Measurements from ENCODE around the gene ALS2CL. TPM values are rescaled to one million over a fixed set of nuclear protein-coding genes. Genes with fewer than 3 reads are reported as not detected.

The ALS2CL gene
- total RNA-seq, 2 donors from 2014 or later: 0.11 TPM; not detected in 1

- Mint-ChIP-seq H3K9me3 (no peaks in the 10 kb centered on the region), H3K4me1 (ENCODE audit: low read depth in 2 of 2) (no peaks in the 10 kb centered on the region), H3K27me3 (no peaks in the 10 kb centered on the region), H3K36me3 (no peaks in the 10 kb centered on the region), H3K4me3 (no peak overlapping the region), H3K27ac (no peak overlapping the region)
- no peak for DNase-seq (ENCODE audit: low spot score)
- no peak for ATAC-seq
Observed at GRCh38 chr3:46664971-46665762, 28.3 kb downstream of the ALS2CL start.

GRCh38 chr3:46664188-46664970, 29.1 kb downstream of the ALS2CL start:
- H3K36me3 Mint-ChIP-seq: no peaks in the 10 kb centered on the region
- no peaks in the 10 kb centered on the region for H3K27me3 Mint-ChIP-seq
- H3K4me3 Mint-ChIP-seq: no peak overlapping the region
- no peak overlapping the region for H3K27ac Mint-ChIP-seq
- DNase-seq (ENCODE audit: low spot score) (no peak), ATAC-seq (no peak)
- H3K9me3 Mint-ChIP-seq: no peaks in the 10 kb centered on the region
- H3K4me1 Mint-ChIP-seq (ENCODE audit: low read depth in 2 of 2): no peaks in the 10 kb centered on the region

DNA sequence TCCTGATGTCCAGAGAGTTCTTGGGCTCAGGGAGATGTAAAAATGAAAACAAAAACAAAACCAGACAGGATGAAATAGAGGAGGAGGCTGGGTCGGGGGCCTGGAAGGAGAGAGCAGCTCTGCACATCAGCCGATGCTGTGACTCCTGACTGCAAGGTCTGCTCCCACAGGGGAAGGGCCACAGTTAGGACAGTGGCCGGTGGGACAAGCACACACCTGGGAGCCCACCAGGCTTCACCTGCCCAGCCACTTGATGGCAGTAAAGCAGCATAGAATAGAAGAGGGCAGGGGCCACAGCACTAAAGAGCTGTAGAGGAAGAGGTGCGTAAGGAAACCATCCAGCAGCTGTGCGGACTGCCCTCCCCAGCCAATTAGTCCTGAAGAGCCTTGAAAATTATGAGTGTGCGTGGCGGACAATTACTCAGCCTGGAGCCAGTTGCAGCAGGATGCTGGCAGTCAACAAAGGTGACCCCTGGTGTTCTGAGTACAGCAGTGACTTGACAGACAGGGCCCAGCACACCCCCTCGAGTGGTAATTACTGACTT, 29.8 kb downstream of the ALS2CL start:
- H3K36me3 Mint-ChIP-seq: no peaks in the 10 kb centered on the region
- no peaks in the 10 kb centered on the region for H3K4me1 Mint-ChIP-seq (ENCODE audit: low read depth in 2 of 2)
- H3K27ac Mint-ChIP-seq: no peak overlapping the region
- H3K4me3 Mint-ChIP-seq: no peak overlapping the region
- H3K27me3 Mint-ChIP-seq: no peaks in the 10 kb centered on the region
- DNase-seq (ENCODE audit: low spot score) (no peak), ATAC-seq (no peak)
- no peaks in the 10 kb centered on the region for H3K9me3 Mint-ChIP-seq

DNA sequence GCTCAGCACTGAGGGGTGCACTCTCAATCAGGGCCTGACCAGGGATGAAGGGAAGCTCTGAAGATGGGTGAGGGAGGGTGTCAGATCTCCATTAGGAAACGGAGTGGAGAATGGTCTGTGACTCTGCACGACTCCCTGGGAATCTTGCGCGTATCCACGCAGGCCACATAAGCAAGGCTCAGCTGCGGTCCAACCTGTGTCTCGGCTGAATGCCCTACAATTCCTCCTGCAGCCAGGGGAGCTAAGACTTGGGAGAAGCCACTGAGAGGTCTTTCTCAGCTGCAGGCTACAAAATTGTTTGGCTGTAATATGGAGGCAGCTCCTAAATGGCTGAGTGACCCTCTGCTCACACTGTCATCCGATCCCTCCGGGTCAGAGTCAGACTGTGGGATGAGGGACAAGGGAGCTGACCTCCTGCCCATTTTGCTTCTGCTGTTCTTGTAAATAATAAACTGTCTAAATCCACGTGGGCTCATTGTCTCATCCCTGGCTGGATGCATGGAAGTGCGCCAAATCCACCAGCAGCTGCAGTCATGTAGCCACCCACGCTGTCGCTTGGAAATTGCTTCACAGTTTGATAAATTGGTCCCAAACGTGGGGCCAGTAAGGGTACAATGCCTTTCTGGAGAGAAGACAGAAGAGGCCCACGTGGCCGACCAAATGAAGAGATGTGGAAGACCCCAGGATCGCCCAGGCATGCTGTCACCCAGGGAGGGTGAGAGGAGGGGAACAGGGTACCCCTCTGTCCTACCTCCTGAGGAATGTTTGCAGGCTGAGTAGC, 30.5 kb downstream of the ALS2CL start:
- ATAC-seq (no peak), DNase-seq (ENCODE audit: low spot score) (no peak)
- H3K4me1 Mint-ChIP-seq (ENCODE audit: low read depth in 2 of 2): no peaks in the 10 kb centered on the region
- H3K9me3 Mint-ChIP-seq: no peaks in the 10 kb centered on the region
- no peak overlapping the region for H3K27ac Mint-ChIP-seq
- H3K4me3 Mint-ChIP-seq: no peak overlapping the region
- no peaks in the 10 kb centered on the region for H3K36me3 Mint-ChIP-seq
- no peaks in the 10 kb centered on the region for H3K27me3 Mint-ChIP-seq

GRCh38 chr3:46661776-46662766, 31.4 kb downstream of the ALS2CL start:
- no peak for DNase-seq (ENCODE audit: low spot score)
- Mint-ChIP-seq H3K27ac (no peak overlapping the region), H3K9me3 (no peaks in the 10 kb centered on the region), H3K4me3 (no peak overlapping the region), H3K36me3 (no peaks in the 10 kb centered on the region), H3K4me1 (ENCODE audit: low read depth in 2 of 2) (no peaks in the 10 kb centered on the region), H3K27me3 (no peaks in the 10 kb centered on the region)
- no peak for ATAC-seq

DNA sequence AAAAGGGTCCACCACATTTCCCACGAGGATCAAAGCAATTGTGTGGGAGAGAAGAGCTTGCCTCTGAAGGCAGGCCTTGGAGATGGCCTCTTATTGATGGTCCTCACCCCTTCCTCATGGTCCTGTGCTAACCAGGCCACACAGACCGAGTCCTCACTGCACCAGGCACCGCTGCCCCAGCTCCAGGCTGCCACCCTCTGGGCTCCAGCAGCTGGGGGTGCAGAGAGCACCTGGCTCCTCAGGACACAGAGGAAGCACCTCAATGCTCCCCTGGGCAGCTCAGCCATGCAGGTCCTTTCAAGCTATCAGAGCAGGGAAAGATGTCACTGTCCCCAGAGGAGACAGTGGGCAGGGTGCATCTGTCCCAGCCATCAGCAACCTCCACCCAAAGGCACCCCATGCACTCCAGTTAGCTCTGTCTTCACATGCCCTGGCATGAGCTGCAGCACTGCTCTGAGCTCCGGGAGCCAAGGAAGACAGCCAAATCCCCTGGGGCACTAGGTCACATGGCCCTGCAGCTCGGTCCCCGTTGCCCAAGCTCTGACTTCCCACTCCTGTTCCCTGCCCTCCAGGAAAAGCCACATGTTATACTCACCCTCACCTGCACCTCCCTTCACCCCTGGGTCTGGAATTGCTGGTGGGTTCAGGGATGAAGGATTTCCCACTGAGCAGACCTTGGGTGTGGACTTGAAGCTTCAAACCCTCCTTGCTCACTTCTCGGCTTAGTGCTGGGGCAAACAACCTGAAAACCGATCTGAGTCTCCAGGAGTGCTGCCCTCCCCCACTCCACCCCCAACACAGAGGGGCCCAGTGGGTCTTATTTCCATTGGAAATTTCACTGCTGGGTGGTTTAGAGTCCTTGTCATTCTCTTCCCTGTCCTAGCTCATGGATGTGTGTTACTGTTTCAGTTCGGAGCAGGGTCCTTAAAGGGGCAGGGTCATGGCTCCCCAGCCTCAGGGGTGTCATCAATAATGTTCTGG, 32.6 kb downstream of the ALS2CL start:
- ATAC-seq (no peak), DNase-seq (ENCODE audit: low spot score) (no peak)
- no peak overlapping the region for H3K27ac Mint-ChIP-seq
- H3K4me1 Mint-ChIP-seq (ENCODE audit: low read depth in 2 of 2): no peaks in the 10 kb centered on the region
- peaks cover 0 to 2% of the 10 kb centered on the region in 2 donors for H3K27me3 Mint-ChIP-seq
- H3K9me3 Mint-ChIP-seq: no peaks in the 10 kb centered on the region
- H3K36me3 Mint-ChIP-seq: no peaks in the 10 kb centered on the region
- H3K4me3 Mint-ChIP-seq: no peak overlapping the region

GRCh38 chr3:46660003-46660402, 33.5 kb downstream of the ALS2CL start:
- Mint-ChIP-seq H3K4me1 (ENCODE audit: low read depth in 2 of 2) (no peaks in the 10 kb centered on the region), H3K36me3 (no peaks in the 10 kb centered on the region), H3K27ac (no peak overlapping the region), H3K4me3 (no peak overlapping the region), H3K9me3 (no peaks in the 10 kb centered on the region), H3K27me3 (peaks cover 5 to 8% of the 10 kb centered on the region in 2 donors)
- DNase-seq (ENCODE audit: low spot score): no peak
- ATAC-seq: no peak

- ATAC-seq (no peak), DNase-seq (ENCODE audit: low spot score) (no peak)
Observed at GRCh38 chr3:46659285-46659684, 34.2 kb downstream of the ALS2CL start.

DNA sequence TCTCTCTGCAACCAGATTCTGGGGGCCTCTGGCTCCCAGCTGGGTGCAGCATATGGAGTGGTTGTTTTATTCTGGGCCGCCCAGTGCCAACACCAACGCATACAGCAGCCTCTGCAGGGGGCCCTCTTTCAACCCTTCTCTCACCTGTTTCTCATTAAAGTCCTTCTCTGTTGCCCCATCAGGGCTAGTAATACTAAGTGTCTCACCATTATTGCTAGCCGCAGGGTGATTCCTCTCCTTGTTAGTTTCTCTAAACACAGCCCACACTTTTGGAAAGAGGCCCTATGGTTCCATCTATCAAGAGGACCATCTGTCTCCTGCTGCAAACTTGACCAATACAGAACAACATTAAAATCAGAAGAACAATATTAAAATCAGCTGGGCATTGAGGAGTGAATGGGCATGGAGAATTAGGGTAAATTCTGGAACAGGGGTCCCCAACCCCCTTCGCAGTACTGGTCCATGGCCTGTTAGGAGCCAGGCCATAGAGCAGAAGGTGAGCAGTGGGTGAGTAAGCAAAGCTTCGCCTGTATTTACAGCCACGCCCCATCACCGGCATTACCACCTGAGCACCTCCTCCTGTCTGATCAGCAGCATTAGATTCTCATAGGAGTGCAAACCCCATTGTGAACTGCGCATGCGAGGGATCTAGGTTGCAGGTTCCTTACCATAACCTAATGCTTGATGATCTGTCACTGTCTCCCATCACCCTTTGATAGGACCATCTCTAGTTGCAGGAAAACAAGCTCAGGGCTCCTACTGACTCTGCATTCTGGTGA, 36.5 kb downstream of the ALS2CL start:
- no peak for DNase-seq (ENCODE audit: low spot score)
- H3K27ac Mint-ChIP-seq: no peak overlapping the region

More at GRCh38 chr3:46659285-46659684, 34.2 kb downstream of the ALS2CL start:
- Mint-ChIP-seq H3K27ac (no peak overlapping the region), H3K27me3 (peaks cover 11 to 12% of the 10 kb centered on the region in 2 donors), H3K9me3 (no peaks in the 10 kb centered on the region), H3K4me3 (no peak overlapping the region), H3K4me1 (ENCODE audit: low read depth in 2 of 2) (no peaks in the 10 kb centered on the region), H3K36me3 (no peaks in the 10 kb centered on the region)

GRCh38 chr3:46655271-46655670, 38.2 kb downstream of the ALS2CL start:
- no peak overlapping the region for H3K4me3 Mint-ChIP-seq
- no peaks in the 10 kb centered on the region for H3K9me3 Mint-ChIP-seq
- H3K4me1 Mint-ChIP-seq (ENCODE audit: low read depth in 2 of 2): no peaks in the 10 kb centered on the region
- DNase-seq (ENCODE audit: low spot score) (no peak), ATAC-seq (no peak)
- H3K36me3 Mint-ChIP-seq: no peaks in the 10 kb centered on the region
- H3K27me3 Mint-ChIP-seq: peaks cover 28 to 34% of the 10 kb centered on the region in 2 donors
- no peak overlapping the region for H3K27ac Mint-ChIP-seq

More for the DNA sequence above, 36.5 kb downstream of the ALS2CL start:
- no peaks in the 10 kb centered on the region for H3K4me1 Mint-ChIP-seq (ENCODE audit: low read depth in 2 of 2)
- H3K27me3 Mint-ChIP-seq: peaks cover 17 to 21% of the 10 kb centered on the region in 2 donors
- H3K36me3 Mint-ChIP-seq: no peaks in the 10 kb centered on the region
- H3K9me3 Mint-ChIP-seq: no peaks in the 10 kb centered on the region
- no peak overlapping the region for H3K4me3 Mint-ChIP-seq
- no peak for ATAC-seq

DNA sequence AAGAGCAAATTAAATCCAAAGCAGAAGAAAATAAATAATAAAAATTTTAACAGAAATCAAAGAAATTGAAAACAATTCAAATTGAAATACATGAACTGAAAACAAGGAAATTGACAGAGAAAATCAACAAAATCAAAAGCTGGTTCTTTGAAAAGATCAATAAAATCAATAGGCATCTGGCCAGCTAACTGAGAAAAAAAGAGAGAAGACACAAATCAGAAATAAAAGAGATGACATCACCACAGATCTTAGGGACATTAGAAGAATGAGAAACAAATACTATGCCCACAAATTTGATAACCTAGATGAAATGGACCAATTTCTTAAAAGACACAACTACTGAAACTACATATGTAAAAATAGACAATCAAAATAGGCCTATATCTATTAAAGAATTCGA, 42.4 kb downstream of the ALS2CL start:
- DNase-seq (ENCODE audit: low spot score): no peak
- Mint-ChIP-seq H3K36me3 (no peaks in the 10 kb centered on the region), H3K4me1 (ENCODE audit: low read depth in 2 of 2) (no peaks in the 10 kb centered on the region), H3K27me3 (peaks cover 36 to 52% of the 10 kb centered on the region in 2 donors), H3K9me3 (no peaks in the 10 kb centered on the region), H3K27ac (no peak overlapping the region), H3K4me3 (no peak overlapping the region)
- no peak for ATAC-seq

Data from natural killer cell treated with Interleukin-12 subunit alpha and Interleukin-12 subunit beta and Interleukin-15 and Interleukin-18, amount 100 ng/mL, for 72 hours (primary cell).